Endothelial cell of umbilical vein (primary cell): ENCODE data around the gene MYLK. TPM values are rescaled to one million over a fixed set of nuclear protein-coding genes. Genes with fewer than 3 reads are reported as not detected.

Experiments
- BruUV-seq: library from RNA; stranded (reverse); fragments of 400-500 nt; replicated peaks from 2 replicates; lab custom pipeline; 2021; lab: Mats Ljungman, UMichigan
- CTCF ChIA-PET: fragments of 300-600, 350-600 bp; sonication (Branson Sonifier 250); formaldehyde crosslinking; loops from one replicate; lab custom pipeline; 2021; ENCODE audit warnings: antibody characterized with exemption, inconsistent platforms; lab: Charles Lee
- POLR2A ChIA-PET: fragments of 300-600, 350-600 bp; sonication (Branson Sonifier 250); formaldehyde crosslinking; loops from one replicate; lab custom pipeline; 2021; ENCODE audit warnings: antibody characterized with exemption, inconsistent platforms; lab: Charles Lee
- DNase-seq: peaks from one replicate; pipeline ENCODE4 v3.0.0-alpha.2; 2011; ENCODE audit warnings: low read depth, low spot score
- FAIRE-seq: peaks from 2 replicates; lab custom pipeline; 2011; peaks lifted over from hg19 to GRCh38; lab: Jason Lieb, UNC
- H2AFZ ChIP-seq: 2 replicates; pipeline ENCODE4 v1.6.0; 2012; ENCODE audit warnings: low read depth, low read length, control low read depth, inconsistent platforms
- H3K27ac ChIP-seq: 2 replicates; pipeline ENCODE4 v1.5.1; 2011; ENCODE audit warnings: low read depth, mild to moderate bottlenecking, control low read depth, low read length, moderate library complexity; ENCODE audit not compliant: insufficient read depth
- H3K27me3 ChIP-seq, 2 experiments: 2 replicates each; pipeline versions ENCODE4 v1.6.0 to v1.6.1; 2011; ENCODE audit warnings: low read length in 2 of 2, mixed read lengths in 1 of 2; ENCODE audit not compliant: control insufficient read depth in 2 of 2, insufficient read depth in 2 of 2
- H3K36me3 ChIP-seq, 2 experiments: 2 replicates in 1 of 2; 3 replicates in 1 of 2; pipeline ENCODE4 v1.5.1; 2011; ENCODE audit warnings: low read length in 2 of 2, mild to moderate bottlenecking in 1 of 2, moderate library complexity in 1 of 2; ENCODE audit not compliant: control insufficient read depth in 2 of 2, insufficient read depth in 2 of 2; ENCODE audit errors: extremely low read depth in 1 of 2
- H3K4me1 ChIP-seq: 3 replicates; pipeline ENCODE4 v1.5.1; 2011; ENCODE audit warnings: mild to moderate bottlenecking, low read length; ENCODE audit not compliant: control insufficient read depth, insufficient read depth; ENCODE audit errors: extremely low read depth
- H3K4me2 ChIP-seq: 2 replicates; pipeline ENCODE4 v1.6.1; 2011; ENCODE audit warnings: low read length, control low read depth, mixed read lengths; ENCODE audit not compliant: insufficient read depth
- H3K4me3 ChIP-seq, 3 experiments: fragments of 200-600 bp in 1 of 3; sonication (generic), shearing (Covaris generic) in 1 of 3; replicated peaks in 1 of 3; 2 replicates each; pipeline ENCODE4 v1.5.1; 2011 to 2016; ENCODE audit warnings: control low read depth in 3 of 3, low read length in 3 of 3, mild to moderate bottlenecking in 2 of 3, inconsistent platforms in 1 of 3, low read depth in 1 of 3, moderate library complexity in 1 of 3; ENCODE audit not compliant: insufficient read depth in 1 of 3
- H3K79me2 ChIP-seq: 2 replicates; pipeline ENCODE4 v1.6.0; 2012; ENCODE audit warnings: low read length, inconsistent platforms; ENCODE audit not compliant: control insufficient read depth, insufficient read depth
- H3K9ac ChIP-seq: replicated peaks from 2 replicates; pipeline ENCODE3; 2011; ENCODE audit warnings: low read length, control low read depth; ENCODE audit not compliant: insufficient read depth; ENCODE audit errors: extremely low read depth
- H3K9me1 ChIP-seq: replicated peaks from 3 replicates; pipeline ENCODE4 v1.6.0; 2011; ENCODE audit warnings: mild to moderate bottlenecking, low read length; ENCODE audit not compliant: control insufficient read depth, insufficient read depth; ENCODE audit errors: extremely low read depth
- H3K9me3 ChIP-seq: replicated peaks from 2 replicates; pipeline ENCODE4 v1.5.1; 2012; ENCODE audit warnings: low read length, inconsistent platforms; ENCODE audit not compliant: control insufficient read depth, insufficient read depth
- H4K20me1 ChIP-seq: replicated peaks from 2 replicates; pipeline ENCODE3; 2011; ENCODE audit warnings: mild to moderate bottlenecking, low read length; ENCODE audit not compliant: control insufficient read depth, insufficient read depth; ENCODE audit errors: extremely low read depth
- CTCF ChIP-seq, 2 donors: IDR thresholded peaks; 1 replicate in 1 of 2; 2 replicates in 1 of 2; pipeline ENCODE4 v1.5.1; 2011; ENCODE audit warnings: low read length in 2 of 2, mild to moderate bottlenecking in 2 of 2, moderate library complexity in 2 of 2, control low read depth in 1 of 2, inconsistent platforms in 1 of 2, low read depth in 1 of 2; ENCODE audit not compliant: insufficient read depth in 1 of 2; ENCODE audit errors: extremely low read depth in 1 of 2
- EZH2 ChIP-seq: IDR thresholded peaks from 2 replicates; pipeline ENCODE4 v1.6.1; 2012; ENCODE audit warnings: borderline replicate concordance, low read depth, mild to moderate bottlenecking, moderate library complexity, low read length, inconsistent platforms; ENCODE audit not compliant: severe bottlenecking
- FOS ChIP-seq: IDR thresholded peaks from 2 replicates; pipeline ENCODE4 v1.6.1; 2011; ENCODE audit warnings: mild to moderate bottlenecking, low read length, moderate library complexity, borderline replicate concordance; ENCODE audit not compliant: insufficient read depth
- GATA2 ChIP-seq: IDR thresholded peaks from 2 replicates; pipeline ENCODE4 v1.7.0; 2011; ENCODE audit warnings: low read depth, mild to moderate bottlenecking, moderate library complexity, mixed read lengths, low read length; ENCODE audit not compliant: insufficient read length, insufficient read depth
- JUN ChIP-seq: IDR thresholded peaks from 2 replicates; pipeline ENCODE4 v1.6.1; 2011; ENCODE audit warnings: borderline replicate concordance, low read depth; ENCODE audit not compliant: insufficient read length, insufficient read depth
- MAX ChIP-seq: IDR thresholded peaks from 2 replicates; pipeline ENCODE4 v1.6.1; 2011; ENCODE audit not compliant: insufficient read depth, insufficient read length
- MYC ChIP-seq: IDR thresholded peaks from one replicate; pipeline ENCODE4 v1.6.1; 2011; ENCODE audit warnings: mild to moderate bottlenecking, low read depth, low read length
- POLR2A ChIP-seq: IDR thresholded peaks from 2 replicates; pipeline ENCODE4 v1.6.1; 2012; ENCODE audit warnings: low read depth, mild to moderate bottlenecking, control low read depth, low read length
- POLR2AphosphoS5 ChIP-seq: IDR thresholded peaks from 2 replicates; pipeline ENCODE4 v1.6.1; 2012; ENCODE audit warnings: low read depth, mild to moderate bottlenecking, control low read depth, low read length, moderate library complexity; ENCODE audit not compliant: insufficient read depth
- dilution Hi-C: fragments of 300-500 bp; cut with MboI; formaldehyde crosslinking; loops from one replicate; pipeline ENCODE4 v1.15.0; 2019; ENCODE audit warnings: low sequenced_read_pairs; ENCODE audit not compliant: extremely low pct_ligation_motif_present
- intact Hi-C: fragments of 100-400 bp; cut with micrococcal nuclease; formaldehyde crosslinking; loops from one replicate; pipeline ENCODE4 v1.10.0; 2022
- polyA plus RNA-seq, 4 experiments: library from polyadenylated mRNA; depleted of rRNA in 3 of 4; stranded (reverse) in 3 of 4; unstranded in 1 of 4; fragments of >200 nt; gene quantifications; 2 replicates each; pipeline versions ENCODE4 v1.2.1 to v1.2.3, GENCODE V29; 2011 to 2012; ENCODE audit warnings: missing spikeins in 1 of 4
- total RNA-seq: library from RNA; stranded (reverse); gene quantifications from 2 replicates; pipeline ENCODE4 v1.2.3, GENCODE V29; 2021

MYLK gene
- total and polyA plus RNA-seq, 2 donors (not counting 3 experiments of a cell fraction or from before 2014, with no cell fraction given) = 10.0 to 22.2 TPM

- H3K4me3 ChIP-seq = no peak overlapping the region
- no peaks in the 10 kb centered on the region for H3K4me1 ChIP-seq
- H3K9me1 ChIP-seq = no peaks in the 10 kb centered on the region
- no peak overlapping the region for H3K27ac ChIP-seq
- H3K27me3 ChIP-seq = peaks cover 2 to 13% of the 10 kb centered on the region in 2 experiments
- H3K9ac ChIP-seq = no peak overlapping the region
- FAIRE-seq (no peak), DNase-seq (no peak)
- H3K4me2 ChIP-seq = no peak overlapping the region
- H3K79me2 ChIP-seq = no peaks in the 10 kb centered on the region
- H4K20me1 ChIP-seq = no peaks in the 10 kb centered on the region
- H2AFZ ChIP-seq = no peak overlapping the region
- POLR2A ChIA-PET = no interaction called here
- intact Hi-C loops = no loop called here
- CTCF ChIA-PET = interaction anchor here (0.7 to 1.7 kb wide), 7 partner anchors 10 to 220 kb away, joined by 3 to 5 read pairs (median 3); no protein-coding TSS in a partner anchor
- H3K36me3 ChIP-seq = no peaks in the 10 kb centered on the region
- BruUV-seq = no TSS peak
- dilution Hi-C loops = no loop called here
- no peaks in the 10 kb centered on the region for H3K9me3 ChIP-seq
- no peak for TF ChIP-seq POLR2A
- TF ChIP-seq FOS = no peak
- no peak for TF ChIP-seq CTCF (IDR thresholded peaks at IDR 0.05; ENCODE audit: extremely low read depth in 1 of 2, insufficient read depth in 1 of 2, low read depth in 1 of 2, low read length in 2 of 2)
- TF ChIP-seq MAX = no peak
- TF ChIP-seq POLR2AphosphoS5 = no peak
- TF ChIP-seq GATA2 = no peak
- TF ChIP-seq EZH2 = no peak
- TF ChIP-seq JUN = no peak
- no peak for TF ChIP-seq MYC
Measured at GRCh38 chr3:123862152-123862551, 22.0 kb downstream of the MYLK start.
